GM18907 (cell line): ENCODE data around the gene ASIC3.

Experiments used
- ATAC-seq: cut with Tn5 transposase; IDR thresholded peaks from one replicate; pipeline ENCODE4 v1.9.1; 2021; ENCODE audit warnings: mild to moderate bottlenecking, moderate library complexity; ENCODE audit not compliant: unreplicated experiment

Gene ASIC3

DNA sequence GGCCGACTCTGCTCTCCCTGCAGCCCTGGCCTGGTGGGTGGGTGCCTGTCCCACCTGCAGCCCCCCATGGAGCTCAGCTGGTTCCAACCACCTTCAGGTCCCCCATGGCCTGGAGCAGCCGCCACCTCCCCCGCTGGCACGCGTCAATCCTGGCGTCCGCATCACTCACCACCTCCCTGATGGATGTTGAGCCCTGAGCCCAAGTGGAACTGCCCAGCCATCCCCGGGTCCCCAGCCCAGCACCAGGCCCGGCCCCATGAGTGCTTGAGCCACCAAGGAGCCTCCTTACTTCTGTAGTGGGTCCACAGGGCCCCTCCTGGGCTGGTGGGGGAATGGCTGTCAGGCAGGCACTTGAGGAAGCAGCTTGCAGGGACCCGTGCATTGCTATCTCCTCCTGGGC is 52.6 kb downstream of the ASIC3 start:
- ATAC-seq: no peak

DNA sequence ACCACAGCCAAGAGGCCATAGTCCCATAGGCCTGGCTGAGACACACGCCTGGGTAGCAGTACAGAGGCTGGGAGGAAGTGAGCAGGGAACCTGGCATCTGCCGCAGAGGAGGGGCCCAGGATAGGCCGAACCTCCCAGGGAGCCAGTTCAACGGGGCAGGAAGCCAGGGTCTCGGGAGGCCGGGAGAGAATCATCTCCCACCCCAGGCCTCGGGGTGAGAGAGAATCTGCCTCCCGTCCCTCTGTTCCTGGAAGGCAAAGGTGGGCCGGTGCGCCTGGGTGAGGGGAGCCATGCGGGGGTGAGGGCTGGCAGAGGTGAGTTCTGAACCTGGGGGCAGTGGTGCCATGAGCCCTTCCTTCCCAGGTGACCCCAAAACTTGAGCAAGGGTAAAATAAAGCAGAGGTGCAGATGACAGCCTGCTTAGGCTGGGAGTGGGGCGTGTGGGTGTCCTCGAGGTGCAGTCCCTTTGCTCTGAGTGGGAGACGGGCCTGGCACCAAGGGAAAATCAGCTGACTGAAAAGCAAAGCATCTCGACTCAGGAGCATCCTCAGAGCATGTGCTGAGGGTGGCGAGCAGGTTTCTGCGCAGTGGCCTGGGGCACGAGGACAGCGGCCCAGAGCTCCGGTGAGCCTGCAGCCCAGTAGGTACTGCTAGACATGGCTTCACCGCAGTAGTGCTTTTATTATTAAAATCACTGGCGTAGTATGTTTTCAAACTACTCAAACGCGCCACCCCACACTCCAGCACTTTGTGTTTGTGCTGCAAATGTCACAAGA is 53.5 kb downstream of the ASIC3 start:
- no peak for ATAC-seq
